ENCODE measurements around the gene PRSS27.

GRCh38 chr16:2745961-2746360, 25.9 kb upstream of the PRSS27 start:
- TF ChIP-seq POLR2A (IDR thresholded peaks at IDR 0.05), result no peak
- no peak for TF ChIP-seq CTCF (IDR thresholded peaks at IDR 0.05)
